Frontal cortex (tissue), 4 donors: ENCODE data around the gene IDNK. TPM values are rescaled to one million over a fixed set of nuclear protein-coding genes. Genes with fewer than 3 reads are reported as not detected.

ENCODE experiments used
- DNase-seq, 2 donors: peaks; one replicate each; pipeline ENCODE4 v3.0.0; 2012; ENCODE audit warnings: low spot score in 2 of 2
- FAIRE-seq: peaks from 2 replicates; lab custom pipeline; 2012; peaks lifted over from hg19 to GRCh38; lab: Jason Lieb, UNC
- small RNA-seq: library from RNA; depleted of rRNA; stranded (forward); fragments of <200 nt; gene quantifications from one replicate; pipeline ENCODE3, GENCODE V24; 2014
- total RNA-seq: library from RNA; depleted of rRNA; stranded (reverse); fragments of >200 nt; gene quantifications from one replicate; pipeline ENCODE4 v1.2.3, GENCODE V29; 2014
- donor health status: control.
- donor health status: control.
- donor health status: control.

IDNK gene
- total RNA-seq, 1 donor from 2014 or later: 6.5 TPM

GRCh38 chr9:83677596-83677995 is 54.7 kb downstream of the IDNK start:
- DNase-seq (no peak), FAIRE-seq (no peak)

DNA sequence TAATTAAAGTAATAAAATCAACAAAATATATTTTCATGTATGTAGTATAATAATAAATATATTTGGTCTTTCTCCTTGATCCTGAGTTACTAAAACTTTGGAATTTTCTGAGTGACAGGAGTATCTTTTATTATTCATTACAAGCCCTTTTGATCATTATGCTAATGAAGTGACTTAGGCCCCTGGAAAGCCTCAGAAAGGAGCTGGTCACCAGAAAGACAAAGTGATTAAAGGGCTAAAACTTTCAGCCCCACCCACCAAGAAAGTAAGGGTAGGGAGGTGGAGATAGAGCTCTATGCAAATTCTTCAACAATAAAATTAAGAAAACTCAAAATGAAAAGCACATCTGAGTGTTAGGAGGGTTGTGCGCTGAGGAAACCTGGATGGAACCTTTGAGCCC is 57.3 kb downstream of the IDNK start:
- DNase-seq (no peak), FAIRE-seq (no peak)

DNA sequence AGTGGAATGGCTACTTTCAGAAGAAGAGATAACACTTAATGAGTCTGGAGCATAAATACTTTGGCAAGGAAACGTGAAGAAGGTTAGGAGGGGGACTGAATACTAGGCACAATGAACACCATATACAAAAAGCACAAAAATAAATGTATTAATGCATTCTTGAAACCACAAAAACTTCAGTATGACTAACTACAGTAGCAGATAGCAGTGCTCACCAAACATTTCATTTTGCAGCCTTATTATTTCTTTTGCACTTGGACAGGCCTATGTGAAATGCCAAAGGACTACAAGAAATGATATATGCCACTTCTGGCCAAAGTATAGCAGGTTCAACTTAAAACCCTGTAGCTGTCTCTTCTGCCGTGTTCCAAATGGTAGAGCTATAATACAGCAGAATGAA is 58.5 kb downstream of the IDNK start:
- FAIRE-seq (no peak), DNase-seq (no peak)

- DNase-seq (no peak), FAIRE-seq (no peak)
Observed at GRCh38 chr9:83688921-83689320, 66.0 kb downstream of the IDNK start.

- no peak for DNase-seq
- FAIRE-seq: no peak
Observed at GRCh38 chr9:83691492-83691891, 68.5 kb downstream of the IDNK start.

Small RNA genes lying within 50 kb of the gene (small RNA-seq; reads per million reads assigned to genes)
- gene RNU4-15P: not detected

Other genes starting within 250 kb of the IDNK start
- gene FRMD3, start 84.7 kb upstream of the IDNK start, total RNA-seq: 43.6 TPM
- 245 TPM for gene UBQLN1, start 84.8 kb downstream of the IDNK start, total RNA-seq
- gene GKAP1, start 194.6 kb downstream of the IDNK start, total RNA-seq: 12.6 TPM